Measurements from ENCODE around the gene COL16A1.

COL16A1 gene

DNA sequence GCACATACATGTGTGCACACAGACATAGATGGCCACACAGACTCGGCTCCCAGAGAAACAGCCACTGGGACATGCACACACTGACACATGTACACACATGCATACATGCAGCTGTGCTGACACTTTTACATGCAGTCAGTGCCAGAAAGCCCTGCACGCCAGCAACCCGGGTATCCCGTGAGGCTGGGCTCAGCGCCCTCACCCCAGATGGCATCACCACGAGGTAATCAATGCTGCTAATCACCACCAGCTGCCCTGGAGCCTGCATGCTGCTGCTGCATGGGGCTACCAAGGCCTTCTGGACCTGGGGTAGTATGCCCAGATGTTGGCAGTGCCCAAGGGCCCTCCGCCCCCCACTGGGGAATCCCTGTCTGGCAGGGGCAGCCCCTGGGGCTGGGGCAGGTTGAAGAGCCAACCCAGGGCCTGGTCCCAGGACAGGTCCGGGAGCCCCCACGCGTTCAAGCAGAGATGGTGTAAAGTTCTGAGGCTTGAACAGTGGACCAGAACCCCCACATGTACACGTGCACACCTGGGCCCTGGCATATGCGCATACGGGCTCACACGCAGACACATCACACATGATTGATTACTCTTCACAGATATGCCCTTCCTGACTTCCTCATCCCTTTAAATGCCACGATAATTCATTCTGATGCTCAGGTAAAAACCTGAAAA is 2.7 kb upstream of the COL16A1 start:
- no peak for DNase-seq (ENCODE audit: low read depth in 3 of 3)

DNA sequence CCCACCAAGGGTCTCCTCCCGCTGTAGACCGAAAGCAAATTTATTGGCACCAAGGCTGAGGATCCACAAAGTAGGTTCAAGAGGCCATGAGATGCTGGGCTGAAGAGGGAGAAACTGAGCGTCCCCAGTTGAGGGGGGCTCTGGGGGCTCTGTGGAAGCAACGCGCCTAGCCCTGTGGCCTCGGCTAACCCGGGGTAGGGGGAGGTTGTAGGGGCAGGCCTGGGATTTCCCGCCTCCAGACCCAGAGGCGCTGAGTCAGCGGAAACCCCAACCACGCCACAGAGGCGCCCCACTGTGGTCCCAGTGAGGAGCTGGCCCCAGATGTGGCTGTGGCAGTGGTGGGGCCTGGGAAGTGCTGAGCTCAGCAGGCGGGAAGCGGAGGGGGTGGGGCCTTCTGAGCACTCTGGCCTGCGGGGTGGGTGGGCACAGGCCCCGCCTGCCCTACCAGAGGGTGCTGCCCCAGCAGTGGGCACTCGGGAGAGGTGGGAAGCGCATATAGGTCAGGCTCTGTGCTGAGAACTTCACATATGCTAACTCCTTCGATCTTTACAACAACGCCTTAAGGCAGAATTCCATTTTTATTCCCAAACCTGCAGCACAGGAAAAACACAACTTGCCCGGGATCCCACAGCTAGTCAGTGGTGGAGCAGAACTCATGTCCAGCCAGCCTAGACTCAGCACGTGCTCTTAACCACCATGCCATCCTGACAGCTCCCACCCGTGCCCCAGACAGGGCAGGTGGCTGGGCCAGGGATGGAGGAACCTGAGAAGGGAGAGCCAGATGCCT is 1.5 kb upstream of the COL16A1 start:
- DNase-seq (ENCODE audit: low read depth in 3 of 3) = peak; percentile 10 to 75 (median 22)

- DNase-seq (ENCODE audit: low read depth in 3 of 3) = no peak
Observed at GRCh38 chr1:31704271-31705079, 658 bp upstream of the COL16A1 start.

- DNase-seq (ENCODE audit: low read depth in 3 of 3) = no peak
Observed at GRCh38 chr1:31702836-31703404, 897 bp downstream of the COL16A1 start.

GRCh38 chr1:31701091-31701736 is 2.6 kb downstream of the COL16A1 start:
- DNase-seq (ENCODE audit: low read depth in 3 of 3) = peak in 1 of 3 experiments; percentile 42

- no peak for DNase-seq (ENCODE audit: low read depth in 3 of 3)
Observed at GRCh38 chr1:31700468-31701090, 3.2 kb downstream of the COL16A1 start.

- no peak for DNase-seq (ENCODE audit: low read depth in 3 of 3)
Observed at GRCh38 chr1:31699341-31699891, 4.4 kb downstream of the COL16A1 start.

DNA sequence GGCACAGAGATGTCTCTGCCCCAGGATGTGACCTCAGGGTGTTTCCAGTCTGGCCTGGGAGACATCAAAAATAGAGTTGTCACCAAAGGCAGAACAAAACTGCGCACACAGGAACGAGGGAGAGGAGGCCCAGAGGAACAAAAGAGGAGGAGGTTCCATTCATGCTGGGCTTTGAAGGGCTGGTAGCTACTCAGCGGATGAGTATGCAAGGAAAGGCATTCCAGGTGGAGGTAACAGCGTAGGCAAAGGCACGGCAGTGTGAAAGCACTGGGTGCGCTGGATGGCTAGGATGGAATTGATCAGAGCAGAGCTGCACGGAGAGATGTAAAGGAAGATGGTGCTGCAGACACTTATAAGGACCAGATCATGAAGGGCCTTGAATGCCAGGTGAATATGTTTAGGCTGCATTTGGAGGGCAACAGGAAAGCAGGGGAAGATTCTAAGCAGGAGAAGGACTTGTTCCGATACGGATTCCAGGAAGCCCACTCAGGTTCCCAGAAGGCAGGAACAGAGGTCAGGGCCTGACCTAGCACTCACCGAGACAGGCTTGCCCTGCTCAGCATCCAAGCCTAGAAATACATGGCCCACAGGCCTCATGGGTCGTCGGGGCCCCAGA is 6.3 kb downstream of the COL16A1 start:
- no peak for DNase-seq (ENCODE audit: low read depth in 3 of 3)

DNA sequence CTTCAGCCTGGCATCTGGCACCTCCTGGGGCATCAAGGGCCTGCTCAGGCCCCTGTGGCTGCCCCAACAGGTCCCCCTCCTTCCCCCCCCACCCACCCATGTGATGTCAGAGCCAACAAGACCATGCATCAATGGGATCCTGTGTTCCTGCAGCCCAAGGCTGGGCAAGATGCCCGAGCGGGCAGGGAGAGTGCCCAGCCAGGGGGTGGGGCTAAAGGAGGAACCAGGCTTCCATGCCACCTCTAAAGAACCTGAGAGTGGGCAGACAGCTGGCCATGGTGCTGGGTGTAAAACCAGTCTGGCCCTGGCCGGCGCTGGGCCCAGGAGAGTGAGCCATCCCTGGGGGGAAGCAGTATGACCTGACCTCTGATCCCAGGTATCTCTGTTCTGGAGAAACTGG is 7.6 kb downstream of the COL16A1 start:
- DNase-seq (ENCODE audit: low read depth in 3 of 3) = no peak

DNA sequence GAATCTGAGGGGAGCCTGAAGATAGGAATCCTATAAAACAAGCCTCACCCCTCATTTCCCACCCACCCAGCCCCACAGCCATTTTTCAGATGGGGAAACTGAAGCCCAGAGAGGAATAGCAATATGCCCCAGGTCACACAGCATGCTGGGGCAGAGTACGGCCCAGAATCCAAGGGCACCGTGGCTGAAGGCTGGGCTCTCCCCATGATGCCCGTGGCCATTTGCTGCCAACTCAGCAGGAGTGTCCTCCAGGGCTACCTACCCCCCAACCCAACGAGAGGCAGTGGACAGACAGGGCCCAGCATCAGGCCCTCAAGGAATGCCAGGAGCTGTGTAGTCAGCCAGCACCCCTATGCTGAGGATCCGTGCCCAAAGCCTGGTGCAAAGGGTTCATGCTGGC is 8.5 kb downstream of the COL16A1 start:
- DNase-seq (ENCODE audit: low read depth in 3 of 3) = no peak

DNA sequence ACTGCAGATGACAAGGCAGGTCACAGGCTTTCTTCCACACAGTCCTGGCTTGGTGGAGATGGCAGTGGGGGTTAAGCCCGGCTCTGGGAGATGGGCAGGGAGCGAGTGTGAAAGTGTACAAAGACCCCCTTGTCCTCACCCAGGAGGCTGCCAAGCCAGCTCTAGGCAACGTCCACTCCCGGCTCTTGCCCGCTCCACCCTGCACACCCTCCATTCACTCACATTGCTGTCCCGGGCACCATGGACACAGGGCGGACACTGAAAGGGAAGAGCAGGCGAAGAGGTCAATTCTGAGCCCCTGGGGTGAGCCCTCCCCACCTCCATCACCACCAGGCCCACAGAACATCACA is 8.9 kb downstream of the COL16A1 start:
- no peak for DNase-seq (ENCODE audit: low read depth in 3 of 3)

DNA sequence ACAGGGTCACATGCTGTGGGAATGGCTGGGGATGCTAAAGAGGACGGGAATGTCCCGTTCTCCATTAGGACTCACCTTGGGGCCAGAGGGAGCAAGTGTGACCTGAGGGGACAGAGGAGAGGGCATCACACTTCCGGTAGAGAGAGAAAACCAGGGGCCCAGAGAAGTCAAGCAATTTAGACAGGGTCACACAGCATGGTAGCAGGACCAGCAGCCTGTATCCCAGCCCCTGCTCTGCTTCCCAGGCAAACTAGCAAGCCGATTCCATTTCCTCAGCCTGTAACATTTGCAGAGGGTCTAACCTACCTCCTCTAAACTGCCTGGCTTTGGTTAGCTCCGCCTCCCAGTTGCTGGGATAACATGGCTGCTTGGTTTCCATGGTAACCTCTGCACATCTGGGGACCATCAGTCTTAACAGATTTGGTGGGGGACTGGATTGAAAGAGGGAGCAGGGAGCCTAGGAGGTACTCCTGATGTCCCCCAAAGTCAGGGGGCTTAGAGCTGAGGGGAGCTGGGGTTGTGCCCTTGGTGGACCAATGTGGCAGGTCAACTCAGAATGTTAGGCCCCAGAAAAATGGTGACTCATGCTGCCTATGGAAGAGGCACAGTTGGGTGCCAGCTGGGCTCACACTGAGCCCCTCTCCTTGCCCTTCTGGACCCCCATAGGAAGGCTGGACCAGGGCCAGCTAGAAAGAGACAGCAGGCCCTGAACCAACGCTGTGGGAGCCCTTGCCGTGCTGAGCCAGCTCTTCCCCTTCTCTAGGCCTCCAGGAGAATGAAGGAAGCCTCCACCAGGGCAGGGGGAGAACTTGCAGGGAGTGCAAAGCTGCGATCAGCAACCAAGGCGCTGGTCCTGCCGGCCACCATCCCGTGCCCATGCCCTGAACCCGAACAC is 9.5 kb downstream of the COL16A1 start:
- DNase-seq (ENCODE audit: low read depth in 3 of 3) = no peak

GRCh38 chr1:31693231-31693630 is 10.6 kb downstream of the COL16A1 start:
- no peak for DNase-seq (ENCODE audit: low read depth in 3 of 3)

GRCh38 chr1:31691951-31692350 is 11.9 kb downstream of the COL16A1 start:
- DNase-seq (ENCODE audit: low read depth in 3 of 3) = no peak

DNA sequence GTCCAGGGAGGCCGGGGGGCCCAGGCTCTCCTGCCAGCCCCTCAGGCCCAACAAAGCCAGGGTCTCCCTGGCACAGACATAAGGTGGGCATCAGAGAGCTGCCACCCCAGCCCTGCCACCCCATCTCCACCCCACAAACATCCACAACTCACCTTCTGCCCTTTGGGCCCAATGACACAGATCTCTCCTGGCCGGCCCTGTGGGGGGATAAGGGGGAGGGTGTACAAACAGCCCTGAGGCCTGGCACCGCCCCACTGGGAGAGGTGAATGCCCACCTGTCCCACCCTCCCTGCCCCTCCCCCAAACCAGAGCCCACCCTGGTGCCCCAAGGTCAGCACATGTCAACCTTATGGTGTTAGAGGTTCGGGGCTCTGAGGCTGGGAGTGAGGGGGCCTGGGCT is 12.4 kb downstream of the COL16A1 start:
- no peak for DNase-seq (ENCODE audit: low read depth in 3 of 3)

DNA sequence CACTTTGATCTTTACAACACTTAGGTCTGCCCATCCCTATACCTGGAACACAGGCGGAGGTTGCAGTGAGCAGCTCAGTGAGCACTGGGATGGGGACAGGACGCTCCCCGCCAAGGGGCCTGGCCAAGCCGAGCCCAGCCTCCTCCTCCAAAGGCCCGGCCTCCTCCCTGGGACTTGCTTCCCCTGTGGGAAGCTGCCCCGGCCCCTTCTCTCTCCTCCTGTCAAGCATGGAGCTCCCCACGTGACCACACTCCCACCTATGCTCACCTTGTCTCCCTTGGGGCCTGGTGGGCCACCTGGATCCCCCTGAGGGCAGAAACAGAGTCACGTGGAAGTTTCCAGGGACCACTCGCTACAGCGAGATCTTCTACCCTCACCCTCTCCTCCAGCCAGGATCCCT is 12.9 kb downstream of the COL16A1 start:
- DNase-seq (ENCODE audit: low read depth in 3 of 3) = no peak

GRCh38 chr1:31689854-31690253 is 14.0 kb downstream of the COL16A1 start:
- no peak for DNase-seq (ENCODE audit: low read depth in 3 of 3)

GRCh38 chr1:31689379-31689778 is 14.4 kb downstream of the COL16A1 start:
- no peak for DNase-seq (ENCODE audit: low read depth in 3 of 3)

GRCh38 chr1:31688233-31688918 is 15.4 kb downstream of the COL16A1 start:
- no peak for DNase-seq (ENCODE audit: low read depth in 3 of 3)
